ENCODE data around the gene CFAP20DC.
"Not testable (repeated sequence)": the region's sequence is repeated elsewhere in the genome, so short reads cannot be mapped to it uniquely, and the experiment has no call there.

Gene CFAP20DC

GRCh38 chr3:58963928-58964503, 85.8 kb downstream of the CFAP20DC start:
- DNase-seq (ENCODE audit: low spot score): no peak

GRCh38 chr3:58962816-58963215, 87.0 kb downstream of the CFAP20DC start:
- DNase-seq (ENCODE audit: low spot score): no peak

GRCh38 chr3:58962040-58962651, 87.7 kb downstream of the CFAP20DC start:
- DNase-seq (ENCODE audit: low spot score): no peak

DNA sequence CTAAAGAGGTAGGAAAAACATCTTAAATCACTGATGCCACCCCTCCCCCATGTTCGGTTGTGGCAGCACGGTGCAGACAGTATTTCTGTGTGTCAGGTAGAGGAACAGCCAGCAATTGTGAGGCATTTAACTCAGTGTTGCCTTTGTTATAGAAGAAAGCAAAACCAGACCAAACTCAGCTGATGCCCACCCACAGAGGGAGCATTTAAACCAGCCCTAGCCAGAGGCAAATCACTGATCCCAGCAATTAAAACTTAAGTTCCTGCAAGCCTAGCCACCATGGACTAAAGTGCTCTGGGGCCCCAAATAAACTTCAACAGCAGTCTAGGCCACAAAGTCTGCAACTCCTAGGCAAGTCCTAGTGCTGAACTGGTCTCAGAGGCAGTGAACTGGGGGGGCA, 94.5 kb downstream of the CFAP20DC start:
- no peak for DNase-seq (ENCODE audit: low spot score)

GRCh38 chr3:58953288-58953687, 96.5 kb downstream of the CFAP20DC start:
- DNase-seq (ENCODE audit: low spot score): no peak

- DNase-seq (ENCODE audit: low spot score): no peak
These were observed 97.5 kb downstream of the CFAP20DC start for GRCh38 chr3:58952128-58952917.

- DNase-seq (ENCODE audit: low spot score): no peak
These were observed 101.8 kb downstream of the CFAP20DC start for GRCh38 chr3:58948018-58948417.

- no peak for DNase-seq (ENCODE audit: low spot score)
These were observed 103.0 kb downstream of the CFAP20DC start for GRCh38 chr3:58946875-58947274.

- no peak for DNase-seq (ENCODE audit: low spot score)
These were observed 111.8 kb downstream of the CFAP20DC start for GRCh38 chr3:58938057-58938456.

DNA sequence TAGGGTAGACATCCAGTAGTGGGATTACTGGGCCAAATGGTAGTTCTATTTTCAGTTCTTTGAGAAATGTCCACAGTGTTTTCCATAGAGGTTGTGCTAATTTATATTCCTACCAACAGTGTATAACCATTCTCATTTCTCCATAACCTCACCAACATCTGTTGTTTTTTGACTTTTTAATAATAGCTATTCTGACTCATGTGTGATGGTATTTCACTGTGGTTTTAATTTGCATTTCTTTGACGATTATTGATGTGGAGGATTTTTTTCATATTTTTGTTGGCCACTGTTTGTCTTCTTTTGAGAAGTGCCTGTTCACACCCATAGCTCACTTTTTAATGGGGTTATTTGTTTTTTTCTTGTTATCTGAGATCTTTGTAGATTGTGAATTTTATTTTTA, 125.2 kb downstream of the CFAP20DC start:
- no peak for DNase-seq (ENCODE audit: low spot score)

- no peak for DNase-seq (ENCODE audit: low spot score)
These were observed 149.4 kb downstream of the CFAP20DC start for GRCh38 chr3:58900386-58900785.

GRCh38 chr3:58899953-58900298, 149.9 kb downstream of the CFAP20DC start:
- no peak for DNase-seq (ENCODE audit: low spot score)

DNA sequence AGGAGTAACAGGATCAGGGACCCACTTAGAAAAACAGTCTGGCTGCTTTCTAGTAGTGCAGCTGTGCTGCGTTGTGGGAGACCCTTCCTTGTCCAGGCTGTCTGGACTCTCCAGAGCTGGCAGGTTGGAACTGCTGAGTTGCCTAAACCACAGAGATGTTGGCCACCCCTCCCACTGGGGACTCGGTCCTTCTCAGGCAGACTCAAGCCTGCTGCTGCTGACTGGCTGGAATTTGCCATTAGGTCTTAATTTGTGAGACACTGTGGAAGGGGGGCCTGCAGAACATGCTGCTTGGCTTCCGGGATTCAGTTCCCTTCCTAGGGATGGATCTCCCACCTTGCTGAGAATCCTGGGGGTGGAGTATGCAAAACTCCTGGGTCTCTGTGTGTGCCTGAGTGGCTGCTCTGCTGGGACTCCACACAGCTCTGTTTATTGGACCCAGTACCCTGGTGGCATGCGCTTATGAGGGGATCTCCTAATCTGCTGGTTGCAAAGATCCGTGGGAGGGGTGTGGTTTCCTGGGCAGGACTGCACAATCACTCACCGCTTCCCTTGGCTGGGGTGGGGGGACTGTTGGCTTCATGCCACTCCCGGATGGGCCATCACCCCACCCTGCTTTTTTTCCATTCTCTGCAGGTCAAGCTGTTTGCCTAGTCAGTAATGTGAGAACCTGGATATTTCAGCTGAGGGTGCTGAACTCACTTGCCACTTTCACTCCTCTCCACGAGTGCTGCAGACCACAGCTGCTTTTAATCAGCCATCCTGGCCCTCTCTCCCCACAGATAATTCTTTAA, 150.5 kb downstream of the CFAP20DC start:
- peak; percentile 28 for DNase-seq (ENCODE audit: low spot score)

DNA sequence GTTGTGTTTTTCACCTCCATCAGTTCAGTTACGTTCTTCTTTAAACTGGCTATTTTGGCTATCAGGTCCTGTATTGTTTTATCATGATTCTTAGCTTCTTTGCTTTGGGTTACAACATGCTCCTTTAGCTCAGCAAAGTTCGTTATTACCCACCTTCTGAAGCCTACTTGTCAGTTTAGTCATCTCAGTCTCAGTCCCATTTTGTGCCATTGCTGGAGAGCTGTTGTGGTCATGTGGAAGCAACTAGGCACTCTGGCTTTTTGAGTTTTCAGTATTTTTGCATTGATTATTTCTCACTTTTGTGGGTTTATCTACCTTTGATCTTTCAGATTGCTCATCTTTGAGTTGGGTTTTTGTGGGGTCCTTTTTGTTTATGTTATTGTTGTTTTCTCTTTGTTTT, 151.3 kb downstream of the CFAP20DC start:
- peak; percentile 30 for DNase-seq (ENCODE audit: low spot score)

GRCh38 chr3:58897646-58898045, 152.2 kb downstream of the CFAP20DC start:
- DNase-seq (ENCODE audit: low spot score): no peak

DNA sequence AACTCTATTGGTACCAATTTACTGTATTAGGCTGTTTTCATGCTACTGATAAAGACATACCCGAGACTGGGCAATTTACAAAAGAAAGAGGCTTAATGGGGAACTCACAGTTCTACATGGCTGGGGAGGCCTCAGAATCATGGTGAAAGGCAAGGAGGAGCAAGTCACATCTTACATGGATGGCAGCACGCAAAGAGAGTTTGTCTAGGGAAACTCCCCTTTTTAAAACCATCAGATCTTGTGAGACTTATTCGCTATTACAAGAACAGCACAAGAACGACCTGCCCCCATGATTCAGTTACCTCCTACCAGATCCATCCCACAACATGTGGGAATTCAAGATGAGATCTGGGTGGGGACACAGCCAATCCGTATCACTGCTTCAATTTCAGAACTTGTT, 154.1 kb downstream of the CFAP20DC start:
- DNase-seq (ENCODE audit: low spot score): not testable (repeated sequence)

DNA sequence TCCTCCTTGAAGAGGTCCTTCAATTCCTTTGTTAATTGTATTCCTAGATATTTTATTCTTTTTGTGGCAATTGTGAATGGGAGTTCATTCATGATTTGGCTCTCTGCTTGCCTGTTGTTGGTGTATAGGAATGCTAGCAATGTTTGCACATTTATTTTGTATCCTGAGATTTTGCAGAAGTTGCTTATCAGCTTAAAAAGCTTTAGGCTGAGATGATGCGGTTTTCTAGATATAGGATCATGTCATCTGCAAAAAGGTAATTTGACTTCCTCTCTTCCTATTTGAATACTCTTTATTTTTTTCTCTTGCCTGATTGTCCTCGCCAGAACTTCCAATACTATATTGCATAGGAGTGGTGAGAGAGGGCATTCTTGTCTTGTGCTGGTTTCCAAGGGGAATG, 157.3 kb downstream of the CFAP20DC start:
- DNase-seq (ENCODE audit: low spot score): not testable (repeated sequence)

GRCh38 chr3:58888087-58888486, 161.7 kb downstream of the CFAP20DC start:
- DNase-seq (ENCODE audit: low spot score): no peak

DNA sequence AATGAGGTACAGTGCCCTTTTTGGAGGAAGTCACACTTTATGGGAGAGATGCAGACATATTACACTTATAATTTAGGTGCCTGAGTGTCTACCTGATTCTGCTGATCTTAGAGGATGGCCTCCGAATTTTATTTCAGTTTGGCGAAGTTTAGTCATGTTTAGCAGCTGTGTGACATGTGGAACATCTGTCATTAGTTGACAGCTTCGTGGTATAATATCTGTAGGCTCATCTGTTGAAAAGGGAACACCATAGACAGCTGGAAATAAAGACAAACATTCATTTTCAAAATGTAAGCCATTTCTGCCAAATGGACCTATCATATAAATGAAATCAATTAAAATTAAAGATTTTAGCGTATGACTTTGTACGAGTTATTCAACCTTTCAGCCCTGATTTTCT, 165.4 kb downstream of the CFAP20DC start:
- no peak for DNase-seq (ENCODE audit: low spot score)

DNA sequence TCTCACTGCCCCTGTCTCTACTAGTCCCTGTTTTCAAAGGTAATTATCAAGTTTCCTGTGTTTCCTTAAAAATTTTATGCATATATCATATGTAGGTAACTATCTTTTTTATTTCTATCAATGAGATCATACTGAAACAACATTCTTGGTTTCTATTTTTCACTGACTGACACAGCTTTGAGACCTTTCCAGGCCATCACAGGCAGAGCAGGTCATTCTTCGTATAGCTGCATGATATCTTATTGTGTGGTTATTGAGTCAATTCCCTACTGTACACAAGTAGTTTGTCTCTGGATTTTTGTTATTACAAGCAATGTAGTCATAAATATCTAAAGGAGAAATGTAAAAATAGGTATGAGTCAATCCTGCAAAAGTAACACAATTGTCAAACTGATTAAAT, 169.6 kb downstream of the CFAP20DC start:
- DNase-seq (ENCODE audit: low spot score): no peak

DNA sequence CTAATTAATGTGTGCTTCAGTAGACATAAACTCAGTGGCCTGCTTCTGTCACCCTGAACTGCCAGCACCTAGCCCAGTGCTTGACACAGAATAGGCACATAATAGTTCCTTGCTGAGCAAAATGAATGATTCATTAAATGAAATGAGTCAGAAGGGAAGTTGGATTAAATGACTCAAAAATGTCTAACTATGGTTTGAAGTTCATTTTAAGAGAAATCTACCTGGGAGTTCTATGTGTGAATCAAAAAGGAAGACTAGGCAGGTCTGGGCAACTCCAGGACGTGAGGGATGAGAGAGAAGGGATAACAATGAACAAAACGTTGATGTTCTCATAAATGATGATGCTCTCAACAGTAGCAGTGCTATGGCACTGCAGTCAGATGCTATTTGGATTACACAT, 175.0 kb downstream of the CFAP20DC start:
- peak; percentile 73 for DNase-seq (ENCODE audit: low spot score)

DNA sequence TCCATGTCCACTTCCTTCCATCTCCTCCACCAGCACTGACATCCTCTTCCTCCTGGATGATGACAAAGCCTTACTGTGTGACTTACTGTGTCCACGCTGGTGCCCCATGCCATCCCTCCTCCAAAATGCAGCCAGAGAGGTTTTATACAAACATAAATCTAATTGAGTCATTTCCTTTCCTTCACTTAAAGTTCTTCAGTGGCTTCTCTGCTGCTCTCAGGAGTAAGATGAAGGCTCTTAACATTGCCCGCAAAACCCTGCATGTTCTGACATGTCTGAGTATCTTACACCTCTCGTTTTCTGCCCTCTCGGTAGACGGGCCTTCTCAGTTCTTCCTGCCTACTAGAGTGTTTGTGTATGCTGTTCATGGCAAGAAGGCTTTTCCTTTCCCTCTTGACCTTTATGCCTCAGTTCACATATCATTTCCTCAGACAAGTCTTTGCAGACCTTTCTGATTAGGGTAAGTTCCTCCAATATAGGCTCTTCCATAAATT, 175.5 kb downstream of the CFAP20DC start:
- peak; percentile 35 for DNase-seq (ENCODE audit: low spot score)

All from activated CD4-positive, alpha-beta T cell treated with anti-CD3 and anti-CD28 coated beads, Interleukin-2, Interleukin-4, amounts not matched to agents 100 ng/mL and 50 ng/mL, durations not matched to agents 16 hours and 8 hours (primary cell).